Caco-2 (cell line): Measurements from ENCODE around the gene APAF1. TPM values are rescaled to one million over a fixed set of nuclear protein-coding genes. Genes with fewer than 3 reads are reported as not detected.

Experiments
- BruUV-seq: library from RNA; stranded (reverse); fragments of 400-500 nt; replicated peaks from 2 replicates; lab custom pipeline; 2021; lab: Mats Ljungman, UMichigan
- CTCF ChIA-PET: fragments of 300-600 bp; sonication (Branson Sonifier 250); formaldehyde crosslinking; loops from one replicate; lab custom pipeline; 2022; ENCODE audit warnings: antibody characterized with exemption; lab: Charles Lee
- POLR2A ChIA-PET: fragments of 300-600 bp; sonication (Branson Sonifier 250); formaldehyde crosslinking; loops from one replicate; lab custom pipeline; 2022; ENCODE audit warnings: antibody characterized with exemption; lab: Charles Lee
- DNase-seq, 2 experiments: peaks; one replicate each; pipeline versions ENCODE4 v3.0.0 to v3.0.0-alpha.2; 2020 to 2022
- H3K27me3 ChIP-seq: replicated peaks from 2 replicates; pipeline ENCODE4 v1.6.0; 2011; ENCODE audit warnings: low read length; ENCODE audit not compliant: control insufficient read depth, insufficient read depth
- H3K36me3 ChIP-seq: 2 replicates; pipeline ENCODE4 v1.5.1; 2011; ENCODE audit warnings: low read length; ENCODE audit not compliant: control insufficient read depth, insufficient read depth
- H3K4me1 ChIP-seq: fragments of 250-450 bp; sonication (Bioruptor Pico); 2 replicates; pipeline ENCODE4 v1.5.1; 2020; ENCODE audit warnings: mild to moderate bottlenecking
- H3K4me3 ChIP-seq: 2 replicates; pipeline ENCODE4 v1.5.1; 2011; ENCODE audit warnings: low read depth, mild to moderate bottlenecking, control low read depth, low read length
- H3K9me3 ChIP-seq: fragments of 250-450 bp; sonication (Bioruptor Pico); 2 replicates; pipeline ENCODE4 v1.5.1; 2020; ENCODE audit warnings: mild to moderate bottlenecking, moderate library complexity
- H3K27ac Mint-ChIP-seq: one replicate; pipeline ENCODE4 v1.8.0; 2022; ENCODE audit warnings: mixed read lengths; ENCODE audit not compliant: unreplicated experiment
- H3K27me3 Mint-ChIP-seq: one replicate; pipeline ENCODE4 v1.8.0; 2022; ENCODE audit warnings: mixed read lengths; ENCODE audit not compliant: insufficient read depth, unreplicated experiment
- H3K36me3 Mint-ChIP-seq: one replicate; pipeline ENCODE4 v1.8.0; 2022; ENCODE audit warnings: mild to moderate bottlenecking, mixed read lengths; ENCODE audit not compliant: insufficient read depth, unreplicated experiment
- H3K4me1 Mint-ChIP-seq: one replicate; pipeline ENCODE4 v1.8.0; 2022; ENCODE audit warnings: low read depth, mixed read lengths; ENCODE audit not compliant: unreplicated experiment
- H3K4me3 Mint-ChIP-seq: one replicate; pipeline ENCODE4 v1.8.0; 2022; ENCODE audit warnings: mild to moderate bottlenecking, moderate library complexity, mixed read lengths; ENCODE audit not compliant: unreplicated experiment
- H3K9me3 Mint-ChIP-seq: one replicate; pipeline ENCODE4 v1.8.0; 2022; ENCODE audit warnings: mixed read lengths; ENCODE audit not compliant: unreplicated experiment
- CTCF ChIP-seq, 2 experiments: fragments of 200-600 bp in 1 of 2; IDR thresholded peaks; 1 replicate in 1 of 2; 2 replicates in 1 of 2; pipeline versions ENCODE4 v1.5.1 to v1.8.0; 2011 to 2022; ENCODE audit warnings: antibody characterized with exemption in 1 of 2, control low read depth in 1 of 2, inconsistent platforms in 1 of 2, low read depth in 1 of 2, low read length in 1 of 2, mild to moderate bottlenecking in 1 of 2, moderate library complexity in 1 of 2; ENCODE audit not compliant: insufficient read depth in 1 of 2, severe bottlenecking in 1 of 2, unreplicated experiment in 1 of 2
- intact Hi-C: fragments of 100-400 bp; cut with micrococcal nuclease; formaldehyde crosslinking; loops from one replicate; pipeline ENCODE4 v1.10.0; 2022; ENCODE audit not compliant: unreplicated experiment
- total RNA-seq: library from RNA; stranded (reverse); gene quantifications from 2 replicates; pipeline ENCODE4 v1.2.3, GENCODE V29; 2022

Gene APAF1
- total RNA-seq, 1 experiment from 2014 or later = 13.4 TPM

- Mint-ChIP-seq H3K9me3 (no peaks in the 10 kb centered on the region), H3K4me1 (no peaks in the 10 kb centered on the region), H3K4me3 (no peak overlapping the region), H3K27me3 (no peaks in the 10 kb centered on the region), H3K36me3 (peaks cover 78% of the 10 kb centered on the region), H3K27ac (no peak overlapping the region)
- peaks cover 4% of the 10 kb centered on the region; the same call in 1 of the 2 replicates for H3K36me3 ChIP-seq
- no peaks in the 10 kb centered on the region for H3K27me3 ChIP-seq
- H3K4me3 ChIP-seq = no peak overlapping the region
- no peaks in the 10 kb centered on the region for H3K9me3 ChIP-seq
- ChIA-PET CTCF (interaction anchor here (0.8 kb wide), 1 partner anchor 35 kb away, joined by 4 read pairs; no protein-coding TSS in a partner anchor), POLR2A (interaction anchor here (0.6 kb wide), 1 partner anchor 93 kb away, joined by 3 read pairs; no protein-coding TSS in a partner anchor)
- no peak for TF ChIP-seq CTCF (IDR thresholded peaks at IDR 0.05; ENCODE audit: insufficient read depth in 1 of 2, low read depth in 1 of 2, low read length in 1 of 2, severe bottlenecking in 1 of 2, unreplicated experiment in 1 of 2)
- no peaks in the 10 kb centered on the region for H3K4me1 ChIP-seq
- no peak for DNase-seq
- BruUV-seq = no TSS peak
- intact Hi-C loops = no loop called here
Measured at GRCh38 chr12:98601924-98602323, 43.2 kb upstream of the APAF1 start.

GRCh38 chr12:98606359-98606988 lies 38.6 kb upstream of the APAF1 start:
- H3K4me3 ChIP-seq = no peak overlapping the region
- BruUV-seq = no TSS peak
- Mint-ChIP-seq H3K36me3 (peaks cover 35% of the 10 kb centered on the region), H3K4me1 (no peaks in the 10 kb centered on the region), H3K4me3 (no peak overlapping the region), H3K27me3 (no peaks in the 10 kb centered on the region), H3K27ac (no peak overlapping the region), H3K9me3 (no peaks in the 10 kb centered on the region)
- TF ChIP-seq CTCF (IDR thresholded peaks at IDR 0.05; ENCODE audit: insufficient read depth in 1 of 2, low read depth in 1 of 2, low read length in 1 of 2, severe bottlenecking in 1 of 2, unreplicated experiment in 1 of 2) = no peak
- ChIA-PET CTCF (interaction anchor here (0.7 kb wide), 1 partner anchor 150 kb away, joined by 3 read pairs; no protein-coding TSS in a partner anchor), POLR2A (interaction anchor here (0.8 kb wide), 1 partner anchor 13 kb away, joined by 3 read pairs; the partner anchor contains the start of gene SLC25A3)
- no peaks in the 10 kb centered on the region for H3K4me1 ChIP-seq
- H3K9me3 ChIP-seq = no peaks in the 10 kb centered on the region
- peaks cover 1% of the 10 kb centered on the region; the same call in 1 of the 2 replicates for H3K36me3 ChIP-seq
- no peaks in the 10 kb centered on the region for H3K27me3 ChIP-seq
- intact Hi-C loops = loop anchor here (1.0 to 2.0 kb wide), 2 partner anchors 38 to 48 kb away; partner anchors contain the start of genes APAF1 and IKBIP
- DNase-seq = no peak

- no peaks in the 10 kb centered on the region for H3K9me3 Mint-ChIP-seq
- CTCF ChIA-PET = no interaction called here
Measured at GRCh38 chr12:98610596-98610995, 34.5 kb upstream of the APAF1 start.

More at GRCh38 chr12:98610596-98610995, 34.5 kb upstream of the APAF1 start:
- Mint-ChIP-seq H3K27me3 (no peaks in the 10 kb centered on the region), H3K4me1 (peaks cover 6% of the 10 kb centered on the region), H3K36me3 (peaks cover 4% of the 10 kb centered on the region), H3K4me3 (no peak overlapping the region), H3K27ac (no peak overlapping the region)
- DNase-seq = no peak
- Histone ChIP-seq H3K36me3 (no peaks in the 10 kb centered on the region), H3K4me1 (no peaks in the 10 kb centered on the region), H3K4me3 (no peak overlapping the region), H3K9me3 (no peaks in the 10 kb centered on the region), H3K27me3 (no peaks in the 10 kb centered on the region)
- intact Hi-C loops = no loop called here
- TF ChIP-seq CTCF (IDR thresholded peaks at IDR 0.05; ENCODE audit: insufficient read depth in 1 of 2, low read depth in 1 of 2, low read length in 1 of 2, severe bottlenecking in 1 of 2, unreplicated experiment in 1 of 2) = no peak
- no TSS peak for BruUV-seq
- POLR2A ChIA-PET = no interaction called here
